HCT116 (cell line): ENCODE results near the gene EHMT1. TPM values are rescaled to one million over a fixed set of nuclear protein-coding genes. Genes with fewer than 3 reads are reported as not detected.

Experiments
- ATAC-seq: fragments of 200-7000 bp; cut with Tn5 transposase; 2 replicates; pipeline ENCODE4 v1.9.1; 2020; ENCODE audit warnings: mild to moderate bottlenecking, moderate library complexity
- BruUV-seq: library from RNA; stranded (reverse); fragments of 400-500 nt; replicated peaks from 2 replicates; lab custom pipeline; 2021; lab: Mats Ljungman, UMichigan
- CTCF ChIA-PET: fragments of 300-600 bp; sonication (Branson Sonifier 250); formaldehyde crosslinking; loops from one replicate; lab custom pipeline; 2021; ENCODE audit warnings: antibody characterized with exemption; lab: Charles Lee
- POLR2A ChIA-PET: fragments of 300-600, 350-600 bp; sonication (Branson Sonifier 250); formaldehyde crosslinking; loops from one replicate; lab custom pipeline; 2021; ENCODE audit warnings: antibody characterized with exemption; lab: Charles Lee
- RAD21 ChIA-PET, 2 experiments: fragments of 300-600 bp; sonication (Branson Sonifier 250); formaldehyde crosslinking; loops; one replicate each; lab custom pipeline; 2023; ENCODE audit warnings: low total read pairs in 2 of 2; ENCODE audit not compliant: uncharacterized antibody in 2 of 2, unreplicated experiment in 2 of 2, low non-redundant PET in 1 of 2; lab: Charles Lee
- DNase-seq: peaks from one replicate; pipeline ENCODE4 v3.0.0-alpha.2; 2010; ENCODE audit warnings: low read depth, low spot score
- H2AFZ ChIP-seq: fragments of 200-600 bp; shearing (Covaris generic), sonication (generic); 2 replicates; pipeline ENCODE4 v1.6.1; 2017; ENCODE audit warnings: low read depth, mixed run types, mixed read lengths, antibody characterized with exemption, low read length; ENCODE audit not compliant: poor library complexity, severe bottlenecking
- H3K27ac ChIP-seq: 2 replicates; pipeline ENCODE4 v1.5.1; 2012; ENCODE audit warnings: low read depth, low read length
- H3K27me3 ChIP-seq: fragments of 200-600 bp; sonication (generic); 2 replicates; pipeline ENCODE4 v1.6.1; 2016; ENCODE audit warnings: mixed run types, low read length, mixed read lengths; ENCODE audit not compliant: insufficient read depth
- H3K36me3 ChIP-seq, 2 experiments: fragments of 200-500 bp in 1 of 2; fragments of 200-600 bp in 1 of 2; sonication (Bioruptor generic) in 1 of 2; sonication (generic) in 1 of 2; 2 replicates each; pipeline versions ENCODE4 v1.5.1 to v1.6.1; 2014 to 2016; ENCODE audit warnings: low read length in 2 of 2, inconsistent platforms in 1 of 2, mixed read lengths in 1 of 2, mixed run types in 1 of 2; ENCODE audit not compliant: insufficient read depth in 2 of 2, control insufficient read depth in 1 of 2
- H3K4me1 ChIP-seq, 2 experiments: fragments of 200-600 bp in 1 of 2; sonication (generic) in 1 of 2; 2 replicates each; pipeline versions ENCODE4 v1.5.1 to v1.6.1; 2012 to 2017; ENCODE audit warnings: low read length in 2 of 2, inconsistent platforms in 1 of 2, mild to moderate bottlenecking in 1 of 2, mixed read lengths in 1 of 2, mixed run types in 1 of 2, moderate library complexity in 1 of 2; ENCODE audit not compliant: insufficient read depth in 2 of 2, control insufficient read depth in 1 of 2
- H3K4me2 ChIP-seq: fragments of 200-600 bp; sonication (generic); 2 replicates; pipeline ENCODE4 v1.6.1; 2017; ENCODE audit warnings: mixed run types, low read length, mixed read lengths
- H3K4me3 ChIP-seq, 2 experiments: fragments of 200-600 bp in 1 of 2; sonication (generic) in 1 of 2; replicated peaks in 1 of 2; 2 replicates each; pipeline ENCODE4 v1.5.1; 2011 to 2016; ENCODE audit warnings: low read length in 2 of 2, control low read depth in 1 of 2, low read depth in 1 of 2, mild to moderate bottlenecking in 1 of 2, mixed read lengths in 1 of 2, mixed run types in 1 of 2
- H3K79me2 ChIP-seq: fragments of 200-600 bp; sonication (generic); 2 replicates; pipeline ENCODE4 v1.6.1; 2017; ENCODE audit warnings: mild to moderate bottlenecking, mixed run types, low read length, moderate library complexity, mixed read lengths; ENCODE audit not compliant: insufficient read depth
- H3K9ac ChIP-seq: fragments of 200-600 bp; sonication (generic); 2 replicates; pipeline ENCODE4 v1.6.1; 2016; ENCODE audit warnings: low read length, mixed read lengths
- H3K9me2 ChIP-seq: fragments of 200-600 bp; sonication (generic), shearing (Covaris generic); 2 replicates; pipeline ENCODE4 v1.6.1; 2017; ENCODE audit warnings: mixed run types, mild to moderate bottlenecking, moderate library complexity; ENCODE audit not compliant: insufficient read depth
- H3K9me3 ChIP-seq, 2 experiments: fragments of 200-500 bp in 1 of 2; fragments of 200-600 bp in 1 of 2; sonication (Bioruptor generic) in 1 of 2; sonication (generic) in 1 of 2; 2 replicates each; pipeline ENCODE4 v1.6.1; 2014 to 2017; ENCODE audit warnings: low read length in 2 of 2, mixed read lengths in 2 of 2, inconsistent platforms in 1 of 2, low read depth in 1 of 2, mild to moderate bottlenecking in 1 of 2, mixed run types in 1 of 2, moderate library complexity in 1 of 2; ENCODE audit not compliant: control insufficient read depth in 1 of 2, insufficient read depth in 1 of 2
- H4K20me1 ChIP-seq: fragments of 200-600 bp; sonication (generic), shearing (Covaris generic); 2 replicates; pipeline ENCODE4 v1.6.1; 2017; ENCODE audit warnings: mixed run types, mild to moderate bottlenecking, moderate library complexity; ENCODE audit not compliant: insufficient read depth
- CTCF ChIP-seq, 3 experiments: fragments of 200-600 bp in 1 of 3; sonication (generic) in 1 of 3; IDR thresholded peaks in 2 of 3; conservative IDR thresholded peaks in 1 of 3; 2 replicates each; pipeline ENCODE4 v1.5.1; 2012 to 2017; ENCODE audit warnings: low read depth in 2 of 3, low read length in 2 of 3, antibody characterized with exemption in 1 of 3, borderline replicate concordance in 1 of 3, control low read depth in 1 of 3, mild to moderate bottlenecking in 1 of 3, mixed read lengths in 1 of 3, mixed run types in 1 of 3, moderate library complexity in 1 of 3; ENCODE audit not compliant: insufficient read depth in 1 of 3
- ELF1 ChIP-seq: IDR thresholded peaks from 2 replicates; pipeline ENCODE4 v1.6.1; 2012; ENCODE audit warnings: low read depth, borderline replicate concordance
- EZH2phosphoT487 ChIP-seq: fragments of 200-600 bp; IDR thresholded peaks from 2 replicates; pipeline ENCODE4 v1.6.1; 2018; ENCODE audit warnings: antibody characterized with exemption, borderline replicate concordance
- FOSL1 ChIP-seq: IDR thresholded peaks from 2 replicates; pipeline ENCODE4 v1.6.1; 2012; ENCODE audit warnings: low read depth
- POLR2A ChIP-seq: IDR thresholded peaks from 2 replicates; pipeline ENCODE4 v1.7.0; 2011; ENCODE audit warnings: borderline replicate concordance; ENCODE audit not compliant: insufficient read depth, insufficient read length; ENCODE audit errors: extremely low read depth
- POLR2AphosphoS5 ChIP-seq: IDR thresholded peaks from 2 replicates; pipeline ENCODE4 v1.6.1; 2011; ENCODE audit warnings: mild to moderate bottlenecking, low read depth, low read length, moderate library complexity
- RAD21 ChIP-seq: IDR thresholded peaks from 2 replicates; pipeline ENCODE4 v1.6.1; 2012; ENCODE audit warnings: low read depth, mild to moderate bottlenecking
- SIN3A ChIP-seq: IDR thresholded peaks from 2 replicates; pipeline ENCODE4 v1.6.1; 2012; ENCODE audit warnings: low read depth
- ZBTB33 ChIP-seq: IDR thresholded peaks from 2 replicates; pipeline ENCODE4 v1.6.1; 2011; ENCODE audit warnings: mild to moderate bottlenecking, low read length, moderate library complexity; ENCODE audit not compliant: insufficient replicate concordance; ENCODE audit errors: extremely low read depth
- ZNF274 ChIP-seq: fragments of 200-500 bp; sonication (Bioruptor generic); IDR thresholded peaks from 2 replicates; pipeline ENCODE4 v1.6.1; 2014; ENCODE audit warnings: mild to moderate bottlenecking, low read depth, low read length, inconsistent platforms
- intact Hi-C: fragments of 100-400 bp; cut with micrococcal nuclease; formaldehyde crosslinking; loops from 2 replicates; pipeline ENCODE4 v1.10.0; 2022
- total RNA-seq: library from RNA; stranded (reverse); gene quantifications from one replicate; pipeline ENCODE4 v1.2.1, GENCODE V29; 2021; ENCODE audit not compliant: unreplicated experiment

EHMT1 gene
- total RNA-seq, 1 experiment from 2014 or later: 86.1 TPM

GRCh38 chr9:137646341-137646740 lies 27.5 kb downstream of the EHMT1 start:
- no TSS peak for BruUV-seq
- no peaks in the 10 kb centered on the region; the same call in 1 of the 2 replicates for H4K20me1 ChIP-seq
- POLR2A ChIA-PET: interaction anchor here (0.5 kb wide), 1 partner anchor 8 kb away, joined by 3 read pairs; no protein-coding TSS in a partner anchor
- peaks cover 100% of the 10 kb centered on the region for H3K79me2 ChIP-seq
- TF ChIP-seq ZBTB33: no peak
- no peak for TF ChIP-seq FOSL1
- no peak for TF ChIP-seq POLR2AphosphoS5
- TF ChIP-seq CTCF (IDR thresholded peaks at IDR 0.05 in 2 of 3, conservative IDR thresholded peaks at IDR 0.05 in 1 of 3; ENCODE audit: borderline replicate concordance in 1 of 3, insufficient read depth in 1 of 3, low read depth in 2 of 3, low read length in 2 of 3): no peak
- TF ChIP-seq SIN3A: no peak
- no peak for TF ChIP-seq POLR2A
- no peak for TF ChIP-seq RAD21
- no peak for TF ChIP-seq ZNF274
- TF ChIP-seq ELF1: no peak
- no peak for TF ChIP-seq EZH2phosphoT487
- TF ChIP-seq, all 23 proteins: peak for 0
- intact Hi-C loops: no loop called here
- Histone ChIP-seq H3K9me2 (no peaks in the 10 kb centered on the region), H3K36me3 (peaks cover 3% of the 10 kb centered on the region in 2 experiments; a peak in 1 of 4 replicates), H3K27ac (no peak overlapping the region), H3K27me3 (no peaks in the 10 kb centered on the region), H3K4me1 (no peaks in the 10 kb centered on the region), H3K4me2 (no peak overlapping the region), H3K9ac (no peak overlapping the region), H3K4me3 (no peak overlapping the region), H2AFZ (no peak overlapping the region), H3K9me3 (no peaks in the 10 kb centered on the region)
- ChIA-PET RAD21 (no interaction called here), CTCF (no interaction called here)
- ATAC-seq: no peak
- DNase-seq: no peak
